NCI-H1930 (cell line): ENCODE data around the gene CAMK1G.

ENCODE experiments used
- DNase-seq, 2 experiments: peaks; one replicate each; lab custom pipeline; 2025; lab: John Stamatoyannopoulos, UW

CAMK1G gene

GRCh38 chr1:209635850-209636249 lies 52.3 kb downstream of the CAMK1G start:
- no peak for DNase-seq

- no peak for DNase-seq
These were observed 58.3 kb downstream of the CAMK1G start for GRCh38 chr1:209641832-209642172.

DNA sequence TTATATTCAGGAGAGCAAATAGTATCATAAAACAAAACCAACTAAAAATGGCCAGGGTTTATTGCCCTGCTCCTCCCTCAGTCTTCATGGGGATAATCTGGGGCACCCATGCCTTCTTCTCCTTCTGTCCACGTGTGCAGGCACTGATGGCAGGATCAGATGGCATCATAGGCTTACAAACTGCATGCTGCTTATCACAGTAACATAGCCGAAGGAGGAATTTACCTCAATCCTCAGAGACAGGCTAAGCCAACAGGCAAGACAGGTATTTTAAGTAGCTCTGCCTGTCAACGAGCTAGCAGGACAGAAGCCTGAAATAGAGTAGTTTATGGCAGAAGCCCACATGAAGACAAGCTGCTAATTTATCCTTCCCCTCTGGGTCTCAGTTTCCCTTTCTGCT lies 59.3 kb downstream of the CAMK1G start:
- DNase-seq, result no peak

DNA sequence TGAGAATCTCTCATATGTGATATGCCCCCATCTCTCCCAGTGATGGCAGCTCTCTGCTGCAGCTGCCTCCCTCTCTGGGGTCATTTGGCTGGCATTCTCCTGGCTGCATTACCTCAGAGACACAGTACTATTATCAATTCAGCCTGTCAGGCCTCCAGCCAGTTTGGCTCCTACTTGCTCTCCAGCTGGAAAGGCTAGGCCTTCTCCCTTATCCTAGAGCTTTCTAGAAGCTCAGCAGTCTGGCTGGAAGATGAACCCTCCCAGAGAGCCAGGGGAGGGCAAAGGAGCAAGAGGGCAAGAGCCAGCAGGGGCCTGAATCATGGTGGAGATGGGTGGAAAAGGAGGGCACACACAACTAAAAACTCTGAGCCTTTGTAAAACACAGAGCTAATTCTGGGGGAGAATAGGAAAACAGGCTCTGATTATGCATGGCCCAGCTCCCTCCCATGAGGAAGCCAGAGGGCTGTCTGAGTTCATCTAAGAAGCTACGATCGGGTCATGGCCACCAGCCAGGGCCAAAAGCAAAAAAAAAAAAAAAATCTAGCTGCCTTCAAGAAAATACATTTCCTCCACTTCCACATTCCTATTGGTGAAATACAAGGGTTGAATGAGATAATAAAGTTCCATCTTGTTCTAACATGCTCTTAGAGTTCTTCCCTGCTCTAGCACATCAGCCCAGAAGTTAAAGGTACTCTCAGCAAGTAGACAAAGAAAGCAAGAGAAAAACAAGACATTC lies 59.9 kb downstream of the CAMK1G start:
- no peak for DNase-seq

DNA sequence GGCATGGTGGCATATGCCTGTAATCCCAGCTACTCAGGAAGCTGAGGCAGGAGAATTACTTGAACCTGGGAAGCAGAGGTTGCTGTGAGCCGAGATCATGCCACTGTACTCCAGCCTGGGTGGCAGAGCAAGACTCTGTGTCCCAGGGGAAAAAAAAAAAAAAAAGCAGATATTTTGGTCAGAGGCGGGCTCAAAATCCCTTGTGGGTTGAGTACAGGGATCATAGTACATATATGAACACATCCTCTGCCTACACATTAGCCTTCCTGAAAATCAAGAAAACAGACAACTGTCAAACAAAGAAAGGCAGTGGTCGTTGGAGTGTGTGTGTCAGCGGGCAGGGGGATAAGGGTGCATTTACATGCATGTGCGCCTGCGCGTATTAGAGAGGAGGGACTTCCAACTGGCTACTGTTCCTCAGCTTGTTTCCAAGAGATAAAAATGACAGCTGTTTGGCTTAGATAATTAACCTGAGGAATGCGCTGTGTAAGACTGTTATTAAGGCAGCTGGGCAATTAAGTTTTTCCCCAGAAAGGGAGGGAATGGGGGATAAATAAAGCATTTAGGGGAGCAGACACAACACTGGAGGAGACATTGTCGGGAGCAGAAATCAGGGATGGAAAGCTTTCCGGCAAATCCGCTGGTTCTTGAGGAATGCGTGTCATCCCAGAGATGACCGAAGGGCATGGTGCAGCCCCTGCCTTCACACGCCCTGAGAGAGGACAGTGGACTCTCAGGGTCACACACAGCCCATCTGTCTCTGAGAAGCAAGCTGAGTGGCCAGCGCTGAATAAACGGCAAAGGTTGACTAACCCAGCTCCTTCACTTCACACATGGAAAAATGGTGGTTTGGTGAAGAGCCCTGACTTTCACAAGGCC lies 62.3 kb downstream of the CAMK1G start:
- no peak for DNase-seq

DNA sequence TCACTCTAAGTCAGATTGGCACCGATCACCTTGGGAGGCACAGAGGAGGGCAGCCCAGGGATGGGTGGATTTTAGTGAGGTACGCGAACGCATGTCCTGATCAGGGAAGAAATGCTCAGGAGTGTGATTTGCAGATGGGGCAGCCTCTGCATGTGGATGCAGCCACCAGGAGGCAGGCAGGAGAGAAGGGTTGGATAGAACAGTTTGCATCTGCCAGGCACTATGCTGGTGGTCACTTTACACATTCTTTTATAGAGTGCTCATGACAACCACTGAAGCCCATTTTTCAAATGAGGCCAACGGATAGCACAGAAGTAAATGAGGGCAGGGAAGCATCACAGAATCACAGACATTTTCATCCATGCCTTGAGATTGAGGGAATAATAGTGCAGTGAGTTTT lies 63.0 kb downstream of the CAMK1G start:
- no peak for DNase-seq

DNA sequence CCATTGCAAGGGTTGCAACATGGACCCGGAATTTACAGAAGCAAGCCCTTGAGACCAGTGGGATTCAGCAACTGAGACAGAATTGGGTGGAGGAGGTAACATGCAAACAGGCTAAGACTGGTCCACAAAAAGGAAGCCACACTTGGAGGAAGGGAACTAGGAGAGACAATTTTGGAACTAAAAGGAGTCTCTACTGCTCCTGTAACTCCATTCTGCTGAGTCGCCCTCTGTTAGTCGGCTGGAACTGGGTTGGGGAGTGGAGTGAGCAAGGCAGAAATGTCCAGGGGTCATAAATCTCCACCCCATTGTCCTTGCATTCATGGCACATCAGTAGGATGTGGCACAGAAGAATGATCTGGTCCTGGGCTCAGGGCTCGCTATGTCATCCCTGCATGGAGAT lies 63.6 kb downstream of the CAMK1G start:
- no peak for DNase-seq

DNA sequence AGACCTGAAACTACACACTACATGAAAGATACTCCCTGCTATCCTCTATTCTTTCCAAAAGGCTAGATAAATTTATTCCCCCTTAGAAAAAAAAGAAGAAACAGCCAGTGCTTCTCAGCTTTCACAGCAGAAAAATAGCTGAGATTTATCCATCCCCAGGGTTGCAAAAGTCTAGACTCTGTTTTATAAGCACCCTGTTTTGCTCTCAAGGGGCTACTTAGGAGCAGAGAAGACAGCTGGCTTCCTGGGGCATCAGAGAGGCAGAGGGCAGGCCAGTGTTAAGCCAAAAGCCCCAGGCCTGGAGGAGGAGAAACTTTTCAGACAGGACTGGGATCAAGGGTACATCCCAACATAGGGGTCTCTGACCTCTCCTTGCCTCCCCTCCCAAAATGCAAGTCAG lies 64.8 kb downstream of the CAMK1G start:
- DNase-seq, result no peak

DNA sequence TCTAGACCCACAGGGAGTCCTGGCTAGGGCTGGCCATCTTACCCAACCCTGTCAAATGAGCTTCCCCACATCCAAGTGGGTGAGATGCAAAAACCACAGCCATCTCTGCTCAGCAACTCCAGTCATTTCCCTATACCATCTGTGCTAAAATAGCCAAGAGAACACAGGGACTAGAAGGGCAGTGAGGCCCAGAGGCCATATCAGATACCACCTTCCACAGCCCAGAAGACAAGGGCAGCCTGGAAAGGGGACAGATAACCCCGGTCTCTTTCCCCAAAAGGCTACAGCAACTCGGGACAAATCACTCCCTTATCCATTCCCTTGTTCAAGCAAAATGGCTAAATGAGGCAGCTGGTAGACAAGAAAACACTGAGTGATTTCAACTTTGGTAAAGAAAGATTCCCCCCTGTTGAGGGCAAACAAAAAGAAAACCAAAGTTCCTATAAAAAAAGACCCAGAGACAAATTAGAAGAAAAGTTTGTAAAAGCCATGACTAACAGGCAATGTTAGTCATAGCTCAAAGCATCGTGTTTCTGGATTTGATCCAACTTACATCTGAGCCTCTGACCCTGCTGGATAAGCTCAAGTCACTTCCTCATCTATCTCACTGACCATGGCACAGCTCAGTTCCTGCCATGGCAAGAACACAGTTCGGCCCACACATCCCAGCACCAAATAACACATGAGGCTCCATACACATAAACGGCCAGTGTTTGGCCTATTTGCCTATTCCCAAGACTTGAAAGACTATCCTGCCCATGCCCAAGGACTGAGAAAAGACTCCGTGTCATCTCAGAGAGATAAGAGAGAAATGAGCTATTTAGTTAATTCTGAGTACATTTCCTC lies 65.6 kb downstream of the CAMK1G start:
- DNase-seq, result no peak

- no peak for DNase-seq
These were observed 66.9 kb downstream of the CAMK1G start for GRCh38 chr1:209650454-209650853.

- no peak for DNase-seq
These were observed 67.6 kb downstream of the CAMK1G start for GRCh38 chr1:209651138-209651587.

DNA sequence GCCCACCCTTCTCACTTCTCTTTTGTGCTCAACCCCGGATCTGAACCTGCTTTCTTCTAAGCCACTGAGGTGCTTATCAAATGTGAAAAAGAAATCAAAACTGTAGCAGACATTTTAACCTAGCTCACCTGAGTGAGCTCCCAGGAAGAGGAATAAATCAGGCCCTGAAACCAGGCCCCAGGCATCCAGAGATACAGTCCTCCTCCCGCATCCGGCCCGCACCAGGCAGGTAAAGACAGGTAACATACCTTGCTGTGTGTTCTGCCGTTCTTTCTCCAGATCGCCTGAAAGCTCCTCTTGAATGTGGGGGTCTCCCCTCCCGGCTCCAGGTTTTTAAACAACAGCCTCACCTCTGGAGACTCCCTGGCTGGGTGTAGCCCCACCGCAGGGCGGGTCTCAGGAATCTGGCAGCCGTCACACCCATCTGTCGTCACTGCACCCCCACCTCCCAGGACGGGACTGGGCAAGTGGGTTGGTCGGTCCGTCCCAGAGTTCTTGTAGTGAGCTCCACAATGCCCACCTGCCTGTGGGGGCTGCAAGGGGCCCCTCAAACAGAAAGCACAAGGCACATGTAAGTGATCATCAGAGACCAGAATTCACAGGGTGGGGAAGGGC lies 68.7 kb downstream of the CAMK1G start, which contains the start of gene LAMB3:
Gene LAMB3 (minus strand): TSS at position 305 of the 615 bp plus-strand sequence. CDS start 1,481 bp downstream, outside the sequence.
- no peak for DNase-seq

DNA sequence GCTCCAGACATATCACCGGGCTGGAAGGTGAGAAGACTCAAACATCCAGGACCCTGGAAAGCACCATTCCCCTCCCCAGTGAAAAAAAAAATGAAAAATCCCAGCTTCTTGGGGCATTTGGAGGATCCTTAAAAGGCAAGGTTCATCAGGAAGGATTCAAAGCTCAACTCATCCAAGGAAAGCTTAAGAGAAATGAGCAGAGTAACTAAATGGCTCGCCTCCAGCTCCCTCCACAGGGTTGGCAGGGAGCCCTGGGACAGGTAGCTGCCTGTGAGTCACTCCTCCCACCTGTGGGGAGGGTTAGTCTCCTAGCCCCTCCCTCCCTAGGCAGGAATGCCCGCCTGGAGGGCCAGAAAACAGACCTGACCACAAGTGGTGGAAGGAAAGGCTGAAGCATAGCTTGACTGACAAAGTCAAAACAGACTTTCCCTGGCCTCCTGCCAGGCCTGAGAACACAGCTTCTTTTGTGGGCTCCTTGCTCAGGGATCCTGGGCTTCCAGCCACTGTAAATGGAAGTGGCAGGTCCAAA lies 69.4 kb downstream of the CAMK1G start:
- no peak for DNase-seq

DNA sequence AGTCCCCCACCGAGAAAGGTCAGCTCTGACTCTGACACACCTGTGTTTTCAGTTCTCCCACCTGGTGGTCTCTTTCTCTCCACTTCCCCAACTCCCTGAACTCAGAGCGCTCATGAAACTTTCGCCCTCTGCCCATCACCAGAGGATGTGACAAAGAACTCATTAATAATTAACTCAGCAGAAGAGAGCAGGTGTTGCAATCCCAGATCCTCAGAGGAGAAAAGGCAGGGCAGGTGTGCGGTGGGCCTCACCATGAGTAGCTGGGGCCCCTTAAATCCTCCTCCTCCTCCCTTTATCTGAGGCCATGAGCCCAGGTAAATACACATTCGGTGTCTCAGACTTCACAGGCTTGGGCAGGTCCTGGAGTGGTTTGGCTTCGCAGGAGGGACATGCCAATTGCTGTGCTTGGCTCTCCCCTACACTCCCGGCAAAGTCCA lies 70.4 kb downstream of the CAMK1G start:
- no peak for DNase-seq

GRCh38 chr1:209655411-209656231 lies 72.1 kb downstream of the CAMK1G start:
- no peak for DNase-seq

GRCh38 chr1:209657140-209657879 lies 73.8 kb downstream of the CAMK1G start:
- DNase-seq, result no peak

DNA sequence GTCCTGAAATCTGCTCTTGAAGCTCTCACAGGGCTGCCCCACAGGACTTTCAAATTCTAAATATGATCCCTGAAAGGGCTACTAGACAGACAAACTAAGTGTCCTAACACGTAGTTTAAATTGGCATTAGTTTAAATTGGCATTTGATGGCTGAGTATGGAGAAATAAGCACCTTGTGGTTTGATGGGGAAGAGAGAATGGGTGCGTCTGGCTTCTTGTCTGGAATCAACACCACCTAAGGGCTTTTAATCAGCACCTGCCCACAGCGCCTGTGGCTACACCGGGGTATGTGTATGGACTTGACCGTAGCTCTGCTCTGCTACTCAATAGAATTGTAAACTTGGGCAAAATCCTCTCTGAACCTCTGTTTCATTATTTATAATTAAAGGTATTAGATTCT lies 74.4 kb downstream of the CAMK1G start:
- DNase-seq, result no peak

GRCh38 chr1:209659909-209660308 lies 76.4 kb downstream of the CAMK1G start:
- DNase-seq, result no peak

DNA sequence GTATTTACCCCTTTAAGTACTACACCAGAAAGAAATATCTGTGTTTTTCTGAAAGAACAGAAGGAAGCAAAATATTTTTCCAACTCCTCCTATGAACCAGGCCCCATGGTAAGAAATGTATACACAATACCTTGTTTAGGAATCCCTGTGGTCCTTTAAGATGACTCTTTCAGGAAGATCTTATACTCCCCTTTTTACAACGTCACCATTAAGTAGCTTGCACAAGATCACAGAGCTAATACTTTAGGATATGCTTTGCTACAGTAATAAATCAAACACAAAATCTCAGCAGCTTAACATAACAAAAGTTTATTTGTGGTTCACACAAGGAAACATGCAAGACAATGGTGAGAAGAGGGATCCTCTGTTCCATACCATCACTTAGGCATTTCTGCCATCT lies 77.6 kb downstream of the CAMK1G start:
- DNase-seq, result no peak

GRCh38 chr1:209662879-209663327 lies 79.4 kb downstream of the CAMK1G start:
- no peak for DNase-seq
